NCI-H510A treated with DMSO at 0.1 percent for 48 hours (cell line): ENCODE results near the gene DUSP22.

Source experiments
- DNase-seq: peaks from one replicate; lab custom pipeline; 2025; lab: John Stamatoyannopoulos, UW

DUSP22 gene

GRCh38 chr6:381742-382461 is 89.6 kb downstream of the DUSP22 start:
- no peak for DNase-seq

- DNase-seq, result no peak
Observed at GRCh38 chr6:382883-383810, 90.9 kb downstream of the DUSP22 start.

- no peak for DNase-seq
Observed at GRCh38 chr6:383856-384255, 91.6 kb downstream of the DUSP22 start.

- no peak for DNase-seq
Observed at GRCh38 chr6:384898-385297, 92.6 kb downstream of the DUSP22 start.

GRCh38 chr6:385614-386013 is 93.3 kb downstream of the DUSP22 start:
- no peak for DNase-seq

GRCh38 chr6:386688-387266 is 94.5 kb downstream of the DUSP22 start:
- no peak for DNase-seq

GRCh38 chr6:387293-387741 is 95.0 kb downstream of the DUSP22 start:
- DNase-seq, result no peak

GRCh38 chr6:388202-388903 is 96.1 kb downstream of the DUSP22 start:
- no peak for DNase-seq

GRCh38 chr6:389143-389542 is 96.9 kb downstream of the DUSP22 start:
- DNase-seq, result no peak

GRCh38 chr6:389622-390021 is 97.3 kb downstream of the DUSP22 start:
- no peak for DNase-seq

- DNase-seq, result no peak
Observed at GRCh38 chr6:390914-391558, 98.7 kb downstream of the DUSP22 start.

GRCh38 chr6:391559-392440 is 99.5 kb downstream of the DUSP22 start, which contains the start of gene IRF4:
IRF4 (plus strand) TSS chr6:391752; CDS start chr6:393153, 1,401 bp downstream.
- no peak for DNase-seq

- no peak for DNase-seq
Observed at GRCh38 chr6:392441-393390, 100.4 kb downstream of the DUSP22 start.

- no peak for DNase-seq
Observed at GRCh38 chr6:393391-394221, 101.3 kb downstream of the DUSP22 start.

- DNase-seq, result no peak
Observed at GRCh38 chr6:394641-395289, 102.5 kb downstream of the DUSP22 start.

GRCh38 chr6:395432-396125 is 103.3 kb downstream of the DUSP22 start:
- DNase-seq, result no peak

- no peak for DNase-seq
Observed at GRCh38 chr6:396126-396520, 103.8 kb downstream of the DUSP22 start.
